Germinal center (tissue), 1 donor: ENCODE results near the gene PRSS1.
"Not testable (repeated sequence)": the region's sequence is repeated elsewhere in the genome, so short reads cannot be mapped to it uniquely, and the experiment has no call there.

Experiments
- DNase-seq: peaks from one replicate; pipeline ENCODE4 v3.0.0; 2012; ENCODE audit warnings: mixed read lengths, low spot score

Gene PRSS1

DNA sequence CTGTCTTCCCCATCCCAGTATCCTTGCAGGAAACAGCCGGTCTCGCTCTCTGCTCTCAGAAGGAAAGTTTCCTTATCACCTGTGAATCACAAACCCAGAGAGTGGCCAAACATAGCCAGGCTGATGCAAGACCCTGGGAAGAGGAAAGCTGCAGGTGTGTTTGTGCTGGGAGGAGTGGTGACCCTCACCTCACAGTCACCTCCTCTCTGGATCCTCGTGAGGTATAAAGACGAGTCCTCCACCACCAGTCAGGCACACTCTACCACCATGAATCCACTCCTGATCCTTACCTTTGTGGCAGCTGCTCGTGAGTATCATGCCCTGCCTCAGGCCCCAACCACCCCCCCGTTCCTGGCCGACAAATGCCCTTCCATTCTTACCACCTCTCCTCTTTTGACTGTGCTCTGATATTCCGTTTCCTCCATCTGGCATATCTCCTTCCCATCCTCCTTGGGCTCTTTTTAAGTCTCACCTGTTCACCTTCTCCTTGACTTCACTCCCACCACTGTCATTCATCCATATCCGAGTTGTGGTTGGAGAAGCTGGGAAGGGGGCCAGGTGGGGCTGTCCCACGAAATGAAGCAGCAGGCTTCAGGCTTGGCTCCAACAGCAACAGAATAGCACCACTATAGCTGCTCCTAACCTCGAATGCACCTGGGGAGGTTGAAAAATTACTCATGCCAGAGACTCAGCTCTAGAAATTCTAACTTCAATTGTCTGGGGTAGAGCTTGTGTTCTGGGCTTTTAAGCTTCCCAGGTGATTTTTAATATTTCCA, at the start of gene PRSS1:
PRSS1 (plus strand) TSS at position 255 of the 776 bp plus-strand sequence; CDS start at position 268, 13 bp downstream.
- no peak for DNase-seq

DNA sequence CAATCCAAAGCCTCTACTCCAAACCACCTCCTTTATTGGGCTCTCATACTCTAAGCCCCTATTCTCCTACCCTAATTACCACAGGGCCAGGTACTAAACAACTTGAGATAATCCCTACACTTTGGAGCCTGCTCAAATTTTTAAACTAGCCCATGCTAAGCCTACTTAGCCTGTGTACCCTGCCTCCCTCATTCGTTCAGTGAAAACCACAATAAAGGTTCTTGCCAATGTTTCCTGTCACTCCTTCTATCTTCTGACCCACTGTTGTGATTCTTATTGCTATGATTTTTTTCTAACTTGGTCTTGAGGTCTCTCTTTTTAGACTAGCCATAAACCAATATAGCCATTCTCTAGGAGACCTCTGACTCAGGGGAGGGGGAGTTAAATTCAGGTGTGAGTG, 48.3 kb upstream of the PRSS1 start:
- not testable (repeated sequence) for DNase-seq

DNA sequence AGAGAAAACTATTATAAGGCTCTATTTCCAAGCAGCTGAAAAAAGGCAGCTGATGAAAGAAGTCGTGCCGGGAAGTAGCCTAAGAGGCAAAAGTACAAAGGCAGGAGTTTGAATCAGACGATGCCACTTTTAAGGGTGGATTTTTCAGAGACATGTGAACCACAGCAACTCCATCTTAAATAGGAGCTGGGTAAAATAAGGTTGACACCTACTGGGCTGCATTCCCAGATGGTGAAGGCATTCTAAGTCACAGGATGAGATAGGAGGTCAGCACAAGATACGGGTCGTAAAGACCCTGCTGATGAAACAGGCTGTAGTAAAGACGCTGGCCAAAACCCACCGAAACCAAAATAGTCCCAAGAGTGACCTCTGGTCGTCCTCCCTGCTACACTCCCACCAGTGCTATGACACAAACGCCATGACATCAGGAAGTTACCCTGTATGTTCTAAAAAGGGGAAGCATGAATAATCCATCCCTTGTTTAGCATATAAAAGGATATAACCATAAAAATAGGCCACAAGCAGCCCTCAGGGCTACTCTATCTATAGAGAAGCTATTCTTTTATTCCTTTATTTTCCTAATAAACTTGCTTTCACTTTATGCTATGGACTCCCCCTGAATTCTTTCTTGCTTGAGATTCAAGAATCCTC, 45.5 kb upstream of the PRSS1 start:
- DNase-seq, result no peak

DNA sequence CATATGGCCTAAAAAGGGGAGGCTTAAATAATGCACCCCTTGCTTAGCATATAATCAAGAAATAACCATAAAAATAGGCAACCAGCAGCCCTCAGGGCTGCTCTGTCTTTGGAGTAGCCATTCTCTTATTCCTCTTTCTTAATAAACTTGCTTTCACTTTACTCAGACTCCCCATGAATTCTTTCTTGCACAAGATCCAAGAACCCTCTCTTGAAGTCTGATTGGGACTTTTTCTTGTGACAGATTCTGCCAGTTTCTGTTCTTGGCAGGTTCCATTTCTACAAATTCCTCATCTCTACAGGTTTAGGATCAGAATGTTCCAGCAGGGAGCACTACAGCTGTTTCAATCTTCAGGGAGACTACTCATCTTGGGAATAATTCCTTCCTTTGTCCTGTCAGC, 40.5 kb upstream of the PRSS1 start:
- not testable (repeated sequence) for DNase-seq

DNA sequence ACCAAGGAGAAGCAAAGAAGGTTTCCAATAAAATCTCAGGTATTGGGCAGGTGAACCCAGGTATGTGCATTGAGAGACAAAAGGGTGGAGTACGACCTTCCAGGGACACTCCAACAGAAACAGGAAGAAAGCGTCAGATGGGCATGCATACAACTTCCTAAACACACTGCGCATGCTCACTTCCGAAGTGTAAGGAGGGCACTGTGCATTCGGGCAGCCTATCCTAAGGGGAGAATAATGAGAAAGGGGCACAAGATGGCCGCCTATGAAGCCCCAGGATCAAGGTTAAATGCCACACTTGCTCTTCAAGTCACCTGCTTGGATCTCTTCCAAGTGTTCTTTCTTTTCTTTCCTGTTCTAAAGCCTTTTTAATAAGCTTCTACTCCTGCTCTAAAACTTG, 39.4 kb upstream of the PRSS1 start:
- DNase-seq, result no peak

DNA sequence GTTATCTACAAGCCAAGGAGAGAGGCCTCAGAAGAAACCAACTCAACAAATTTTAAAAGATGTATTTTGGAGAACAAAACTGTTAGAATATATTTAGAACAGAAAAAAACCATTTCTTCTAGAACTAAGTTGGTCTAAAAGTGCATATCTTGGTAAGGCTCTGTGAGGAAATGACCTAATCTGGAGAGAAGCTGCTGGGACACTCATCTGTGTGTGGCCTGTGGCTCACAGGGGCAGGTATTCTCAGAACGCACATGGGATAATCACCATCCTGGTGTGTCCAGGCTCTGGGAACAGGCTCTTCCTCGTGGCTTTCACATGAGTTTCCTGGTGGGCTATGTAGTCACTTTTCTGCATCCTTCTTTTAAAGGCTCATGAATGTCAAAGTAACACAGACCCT, 38.1 kb upstream of the PRSS1 start:
- no peak for DNase-seq

DNA sequence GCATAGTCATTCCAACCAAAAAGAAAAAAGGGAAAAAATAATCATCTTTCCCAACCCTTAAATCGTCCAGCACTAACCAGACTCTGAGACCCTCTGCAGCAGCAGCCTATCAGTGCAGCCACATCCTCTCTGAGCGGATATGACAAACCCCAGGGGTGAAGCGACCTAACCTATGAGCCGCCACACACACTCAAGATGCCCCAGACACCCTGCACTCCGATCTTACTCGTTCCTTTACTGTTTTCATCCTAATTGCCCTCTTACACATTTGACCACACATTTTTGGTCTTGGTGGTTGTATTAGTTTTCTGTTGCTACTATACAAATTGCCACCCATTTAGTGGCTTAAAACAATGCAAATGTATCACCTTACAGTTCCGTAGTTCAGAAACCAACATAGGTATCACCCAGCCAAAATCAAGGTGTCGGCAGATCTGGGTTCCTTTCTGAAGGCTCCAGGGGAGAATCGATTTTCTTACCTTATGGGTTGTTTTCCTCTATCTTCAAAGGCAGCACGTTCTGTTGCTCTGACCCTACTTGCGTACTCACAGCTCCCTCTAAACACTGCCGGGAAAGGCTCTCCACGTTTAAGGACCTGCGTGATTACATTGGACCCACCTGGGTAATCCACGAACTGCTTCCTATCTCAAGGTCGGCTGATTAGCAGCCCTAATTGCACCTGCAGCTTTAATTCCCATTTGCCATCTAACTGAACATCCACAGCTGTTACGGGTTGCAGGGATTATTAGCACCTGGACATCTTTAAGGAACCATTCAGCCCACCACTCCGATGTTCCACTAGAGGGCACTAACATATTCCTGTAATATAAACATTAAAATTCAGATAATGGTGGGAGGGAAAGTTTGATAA, 37.3 kb upstream of the PRSS1 start:
- DNase-seq, result peak; percentile 45

DNA sequence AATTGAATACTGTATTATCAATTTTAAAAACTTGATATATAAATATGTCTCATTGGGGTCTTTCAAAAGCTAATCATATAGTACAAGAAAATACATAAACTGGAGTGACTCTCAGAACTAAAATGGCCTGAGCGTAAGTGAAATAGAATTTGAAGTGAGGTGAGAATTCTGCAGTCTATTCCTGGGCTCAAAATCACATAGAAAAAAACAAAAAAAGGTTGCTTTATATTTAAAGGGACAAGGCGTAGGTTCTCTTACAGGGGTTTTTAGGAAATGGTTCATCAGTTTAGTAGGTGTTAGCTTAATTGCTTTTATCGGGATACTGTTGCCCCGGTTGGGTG, 36.7 kb upstream of the PRSS1 start:
- no peak for DNase-seq

DNA sequence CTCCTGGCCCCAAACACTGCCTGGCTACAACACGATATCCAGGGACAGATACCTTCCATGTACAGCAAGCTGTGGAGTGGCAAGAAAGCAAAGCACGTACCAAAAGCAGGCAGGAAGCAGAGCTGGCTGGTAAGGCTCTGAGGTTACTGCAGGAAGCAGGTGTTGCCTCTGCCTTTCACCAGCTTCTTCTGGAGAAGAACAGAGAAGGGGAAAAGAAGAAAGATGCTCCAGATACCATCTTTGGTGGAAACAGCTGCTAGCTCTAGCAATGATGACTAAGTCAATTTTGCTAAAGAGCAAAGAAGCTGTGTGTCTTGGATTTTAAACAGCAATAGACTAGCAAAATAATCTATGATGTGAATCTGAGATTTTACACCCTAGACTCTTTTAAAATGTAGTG, 34.9 kb upstream of the PRSS1 start:
- no peak for DNase-seq

DNA sequence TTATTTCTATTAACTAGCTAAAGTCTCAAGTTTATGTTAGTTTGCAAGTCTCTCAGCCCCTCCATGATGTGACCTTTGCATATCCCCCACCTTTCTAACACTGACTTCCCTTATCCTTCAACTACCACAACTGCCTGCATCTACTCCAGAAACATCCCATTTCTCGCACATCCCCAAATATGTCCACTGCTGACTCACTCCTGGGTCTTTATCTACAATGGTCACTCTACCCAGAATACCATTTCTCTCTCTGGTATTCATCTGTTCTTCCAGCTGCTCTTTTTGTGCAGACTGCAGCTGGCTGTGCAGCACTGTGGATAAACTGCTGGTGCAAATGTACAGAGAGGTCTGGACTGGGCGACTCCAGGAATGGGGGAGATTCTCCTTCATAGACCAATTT, 32.7 kb upstream of the PRSS1 start:
- DNase-seq, result no peak

DNA sequence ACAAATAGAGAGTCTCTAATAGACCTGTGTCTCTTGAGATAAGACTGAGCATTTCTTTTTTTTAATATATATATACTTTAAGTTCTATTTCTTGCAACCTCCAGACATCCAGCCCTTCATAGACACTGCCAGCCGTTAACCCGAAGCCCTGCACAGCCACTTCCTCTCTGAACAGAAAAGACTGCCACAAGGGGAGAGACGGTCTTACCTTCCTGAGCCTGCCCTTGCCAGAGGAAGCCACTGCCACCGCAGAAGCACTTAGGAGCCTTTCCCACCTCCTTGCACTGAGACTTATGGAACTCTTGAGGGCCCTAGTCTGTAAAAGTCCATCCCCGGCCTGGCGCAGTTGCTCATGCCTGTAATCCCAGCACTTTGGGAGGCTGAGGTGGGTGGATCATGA, 31.8 kb upstream of the PRSS1 start:
- no peak for DNase-seq

DNA sequence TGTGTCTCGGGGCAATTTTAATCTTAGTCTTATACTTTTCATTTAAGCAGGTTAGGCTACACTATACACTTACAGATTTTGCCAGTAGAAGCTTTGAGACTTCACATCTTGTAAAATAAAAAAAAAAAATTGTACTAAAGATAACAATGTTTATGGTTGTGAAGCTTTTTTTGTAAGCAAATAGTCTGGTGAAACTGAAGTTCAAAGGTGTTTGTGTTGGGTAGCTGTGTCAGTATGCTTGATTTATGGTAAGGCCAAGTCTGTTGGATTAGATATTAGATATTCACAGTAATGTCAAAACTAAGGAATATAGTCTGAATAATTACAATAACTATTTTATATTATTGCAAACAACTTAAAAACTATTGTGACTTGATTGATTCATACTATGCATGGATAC, 31.0 kb upstream of the PRSS1 start:
- no peak for DNase-seq

DNA sequence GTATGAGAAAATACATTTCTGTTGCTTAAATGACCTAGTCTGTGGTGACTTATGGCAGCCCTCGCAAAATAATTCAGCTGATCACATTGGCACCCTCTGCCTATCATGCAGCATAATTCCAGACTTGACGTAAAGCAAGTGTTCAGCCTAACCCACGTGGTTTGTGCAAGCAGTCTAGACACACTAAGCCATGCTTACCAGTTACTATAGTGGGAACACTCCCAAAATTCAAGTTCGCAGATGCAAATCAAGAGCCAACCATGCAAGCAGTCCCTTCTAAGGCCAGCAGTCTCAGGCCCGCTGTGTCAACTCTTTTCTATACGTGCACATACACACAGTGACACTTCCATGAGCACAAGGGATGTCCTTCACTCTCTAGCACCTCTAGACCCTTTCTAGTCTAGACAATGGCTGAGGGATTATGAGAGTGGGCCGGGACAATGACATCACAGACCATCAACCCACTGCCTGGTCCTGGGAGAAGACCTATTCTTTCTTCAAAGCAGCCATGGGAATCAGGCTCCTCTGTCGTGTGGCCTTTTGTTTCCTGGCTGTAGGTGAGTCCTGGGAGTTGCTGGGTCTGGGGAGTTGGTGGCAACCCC, 29.0 kb upstream of the PRSS1 start:
- no peak for DNase-seq

DNA sequence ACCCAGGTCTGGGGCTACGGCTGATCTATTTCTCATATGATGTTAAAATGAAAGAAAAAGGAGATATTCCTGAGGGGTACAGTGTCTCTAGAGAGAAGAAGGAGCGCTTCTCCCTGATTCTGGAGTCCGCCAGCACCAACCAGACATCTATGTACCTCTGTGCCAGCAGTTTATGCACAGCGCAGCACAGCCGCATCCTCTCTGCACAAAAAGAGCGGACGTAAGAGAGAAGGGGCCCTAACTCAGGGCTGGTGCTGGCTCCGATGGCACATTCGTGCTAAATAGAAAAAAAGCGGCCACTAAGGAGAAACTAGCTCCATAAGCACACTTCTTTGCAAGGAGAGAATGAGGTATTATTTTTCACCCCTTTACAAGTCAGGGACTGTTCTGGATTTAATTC, 28.3 kb upstream of the PRSS1 start:
- DNase-seq, result no peak

DNA sequence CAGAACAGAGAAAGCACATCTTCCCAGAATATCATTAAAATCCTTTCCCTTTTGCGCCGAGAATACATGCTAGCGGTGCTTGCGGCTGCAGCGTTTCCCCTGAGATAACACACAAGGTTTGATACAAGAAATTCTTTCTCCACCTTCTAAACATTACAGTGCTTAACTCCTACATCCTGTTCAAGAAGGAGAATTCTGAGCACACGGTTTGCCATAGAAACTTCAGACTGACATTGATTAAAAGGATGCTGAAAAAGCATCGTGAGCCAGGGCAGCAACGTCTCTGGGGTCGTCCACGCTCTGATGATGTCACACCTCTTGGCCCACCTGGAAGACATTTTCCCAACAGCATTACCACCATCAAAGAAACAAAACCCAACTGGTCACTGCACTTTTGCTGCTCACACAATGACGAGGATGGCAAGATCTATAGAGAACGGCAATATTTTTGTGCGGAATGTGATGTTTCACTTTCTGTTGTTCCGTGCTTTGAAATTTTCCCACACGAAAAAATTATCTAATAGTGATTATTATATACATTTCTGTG, 27.0 kb upstream of the PRSS1 start:
- no peak for DNase-seq

DNA sequence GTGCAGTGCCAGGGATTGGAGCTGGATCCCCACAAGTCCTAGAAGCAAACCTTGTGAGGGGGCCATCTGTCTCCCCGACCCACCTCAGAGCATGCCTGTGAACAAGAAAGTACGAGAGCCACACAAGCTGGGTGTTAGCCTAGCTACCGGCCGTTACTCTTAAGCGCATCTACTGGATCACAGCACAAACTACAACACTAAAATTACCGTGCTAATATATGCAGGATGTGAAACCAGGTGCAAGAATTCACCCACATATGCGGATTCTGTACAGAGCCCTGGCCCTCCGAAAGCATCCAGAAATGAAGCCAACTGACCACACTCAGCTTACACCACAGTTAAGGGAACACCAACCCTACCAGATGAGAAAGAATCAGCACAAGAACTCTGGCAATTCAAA, 16.0 kb upstream of the PRSS1 start:
- DNase-seq, result no peak

DNA sequence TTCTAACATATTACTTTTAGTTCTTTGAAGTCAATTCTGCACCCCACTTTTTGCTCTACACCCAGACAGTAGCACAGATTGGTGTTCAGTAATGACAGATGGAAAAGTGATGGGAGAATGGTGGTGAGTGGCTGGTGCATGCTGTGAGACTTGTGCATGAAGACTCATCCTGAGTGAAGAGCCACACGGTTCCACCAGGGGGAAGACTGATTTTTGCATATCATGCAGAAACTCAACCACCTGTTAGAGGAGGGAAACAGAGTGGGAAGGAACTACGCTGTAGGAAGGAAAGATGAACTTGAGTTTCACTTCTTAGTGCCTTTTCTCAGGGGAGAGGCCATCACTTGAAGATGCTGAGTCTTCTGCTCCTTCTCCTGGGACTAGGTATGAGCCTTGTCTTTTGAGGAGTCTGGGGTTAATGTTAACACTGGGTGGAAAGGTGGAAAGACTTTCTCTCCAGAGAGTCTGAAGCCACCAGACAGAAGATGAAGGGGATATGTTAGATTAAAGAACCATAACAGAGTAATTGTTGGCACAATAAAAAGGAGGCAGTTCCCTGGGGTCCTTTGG, 9.3 kb upstream of the PRSS1 start:
- peak; percentile 41 for DNase-seq

DNA sequence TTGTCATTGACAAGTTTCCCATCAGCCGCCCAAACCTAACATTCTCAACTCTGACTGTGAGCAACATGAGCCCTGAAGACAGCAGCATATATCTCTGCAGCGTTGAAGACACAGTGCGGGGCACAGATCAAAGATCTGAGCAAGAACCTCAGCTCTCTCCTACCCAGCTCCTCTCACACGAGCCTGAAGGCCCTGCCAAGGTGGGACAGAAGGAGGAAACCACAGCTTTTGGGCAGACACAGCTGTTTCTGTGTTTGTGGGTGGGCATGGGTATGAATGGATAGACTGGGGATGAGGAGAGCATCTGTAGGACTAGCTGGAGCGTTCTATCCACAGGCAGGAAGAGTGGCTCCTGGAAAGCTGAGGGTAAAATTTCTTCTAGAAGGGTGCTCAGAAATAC, 8.5 kb upstream of the PRSS1 start:
- no peak for DNase-seq

DNA sequence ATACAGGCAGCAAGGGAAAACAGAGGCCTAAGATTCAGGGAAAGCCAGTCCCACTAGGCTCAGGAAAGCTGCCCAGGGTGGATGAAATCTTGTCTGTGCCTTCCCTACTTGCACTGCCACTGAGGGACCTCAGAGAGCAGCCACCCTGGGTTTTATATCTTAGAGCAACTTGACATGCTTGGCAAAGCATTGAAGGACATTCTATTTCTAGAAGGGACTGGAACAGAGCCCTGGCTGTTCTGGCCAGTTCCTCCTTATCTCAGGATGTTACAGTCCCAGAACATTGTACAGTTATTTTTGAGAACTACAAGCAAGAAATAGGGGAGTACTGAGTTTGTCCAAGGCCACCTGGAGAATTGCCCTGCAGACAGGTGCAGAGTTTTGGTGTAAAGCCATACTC, 7.3 kb upstream of the PRSS1 start:
- not testable (repeated sequence) for DNase-seq

DNA sequence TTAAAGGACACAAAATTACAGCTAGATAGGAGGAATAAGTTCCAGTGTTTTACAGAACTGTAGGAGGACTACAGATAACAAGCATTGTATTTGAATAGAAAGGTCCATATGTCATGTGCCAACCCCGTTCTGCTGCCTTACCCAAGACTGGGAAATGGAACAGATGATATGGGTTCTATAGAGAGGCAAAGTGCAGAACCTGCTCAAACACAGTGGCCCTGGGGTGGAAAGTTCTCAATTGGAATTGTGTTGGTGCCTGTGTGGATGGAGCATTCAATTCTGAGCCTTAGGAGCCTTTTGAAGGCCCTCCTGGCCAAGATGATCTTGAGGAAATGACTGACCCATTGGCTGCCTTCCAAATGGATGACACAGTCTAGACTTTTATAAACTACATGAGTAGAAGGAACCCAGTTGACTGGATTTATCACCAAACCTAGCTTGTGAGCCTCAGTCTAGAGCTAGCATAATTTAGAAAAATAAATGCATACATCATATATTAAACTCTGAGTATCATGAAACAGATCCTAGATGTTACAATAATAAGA, 4.1 kb upstream of the PRSS1 start:
- DNase-seq, result no peak

DNA sequence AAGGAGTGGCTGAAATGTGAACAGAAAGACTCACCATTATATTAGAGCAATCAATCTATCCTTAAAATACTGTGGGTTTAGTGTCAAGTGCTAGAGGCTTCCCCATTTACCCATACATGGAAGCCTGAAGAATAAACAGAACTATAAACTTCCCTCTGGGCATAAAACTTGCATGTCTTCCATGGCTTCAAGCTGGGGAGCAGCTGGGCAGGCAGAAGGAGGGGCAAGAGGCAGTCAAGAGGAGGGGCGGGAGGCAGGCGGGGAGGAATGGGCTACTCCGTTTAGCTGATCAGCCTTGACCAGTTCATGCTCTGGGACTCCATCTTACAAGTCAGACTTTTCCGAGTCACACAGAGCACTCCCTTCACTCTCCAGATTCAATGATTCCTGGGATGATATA, 3.5 kb upstream of the PRSS1 start:
- DNase-seq, result no peak

DNA sequence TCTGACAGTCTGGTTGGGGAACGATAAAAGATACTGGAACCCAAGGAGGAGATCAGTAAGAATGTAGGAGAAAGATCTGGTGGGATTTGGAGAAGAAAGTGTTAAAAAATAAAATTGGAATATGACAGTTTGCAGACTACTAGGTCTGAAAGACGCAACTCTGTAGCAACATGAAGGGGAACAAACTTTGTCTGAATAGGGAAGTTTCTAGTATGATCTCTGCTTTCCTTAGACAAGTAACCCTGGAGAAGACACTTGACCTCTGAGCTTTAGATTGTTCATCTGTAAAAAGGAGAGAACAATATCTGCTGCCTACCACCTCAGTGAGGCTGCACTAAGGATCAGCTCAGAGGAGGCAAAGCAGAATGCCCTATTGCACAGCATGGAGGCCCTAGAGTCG, 3.0 kb upstream of the PRSS1 start:
- DNase-seq, result no peak
